ENCODE measurements around the gene RFXANK. TPM values are rescaled to one million over a fixed set of nuclear protein-coding genes. Genes with fewer than 3 reads are reported as not detected.

Gene RFXANK
- total and polyA plus RNA-seq, 9 of the 15 experiments (the other 6 are each of a cell fraction or from before 2014, with no cell fraction given), result 68.6 to 181 (median 150) TPM

DNA sequence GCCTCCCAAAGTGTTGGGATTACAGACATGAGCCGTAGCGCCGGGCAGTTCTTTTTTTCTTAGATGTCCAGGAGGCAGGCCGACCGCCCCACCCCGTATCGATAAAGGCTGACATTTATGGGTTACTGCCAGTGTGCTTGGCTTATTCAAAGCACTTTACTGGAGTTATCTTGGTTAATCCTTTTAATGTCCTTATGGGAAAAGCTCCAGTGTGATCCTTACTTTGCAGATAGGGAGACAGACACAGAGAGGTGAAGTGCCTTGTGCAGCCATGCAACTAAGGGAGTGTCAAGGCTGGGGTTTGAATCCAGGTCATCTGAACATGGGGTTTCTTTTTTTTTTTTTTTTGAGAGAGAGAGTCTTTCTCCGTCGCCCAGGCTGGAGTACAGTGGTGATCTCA, 38.9 kb downstream of the RFXANK start (continued):
- TF ChIP-seq, protein P1, sequence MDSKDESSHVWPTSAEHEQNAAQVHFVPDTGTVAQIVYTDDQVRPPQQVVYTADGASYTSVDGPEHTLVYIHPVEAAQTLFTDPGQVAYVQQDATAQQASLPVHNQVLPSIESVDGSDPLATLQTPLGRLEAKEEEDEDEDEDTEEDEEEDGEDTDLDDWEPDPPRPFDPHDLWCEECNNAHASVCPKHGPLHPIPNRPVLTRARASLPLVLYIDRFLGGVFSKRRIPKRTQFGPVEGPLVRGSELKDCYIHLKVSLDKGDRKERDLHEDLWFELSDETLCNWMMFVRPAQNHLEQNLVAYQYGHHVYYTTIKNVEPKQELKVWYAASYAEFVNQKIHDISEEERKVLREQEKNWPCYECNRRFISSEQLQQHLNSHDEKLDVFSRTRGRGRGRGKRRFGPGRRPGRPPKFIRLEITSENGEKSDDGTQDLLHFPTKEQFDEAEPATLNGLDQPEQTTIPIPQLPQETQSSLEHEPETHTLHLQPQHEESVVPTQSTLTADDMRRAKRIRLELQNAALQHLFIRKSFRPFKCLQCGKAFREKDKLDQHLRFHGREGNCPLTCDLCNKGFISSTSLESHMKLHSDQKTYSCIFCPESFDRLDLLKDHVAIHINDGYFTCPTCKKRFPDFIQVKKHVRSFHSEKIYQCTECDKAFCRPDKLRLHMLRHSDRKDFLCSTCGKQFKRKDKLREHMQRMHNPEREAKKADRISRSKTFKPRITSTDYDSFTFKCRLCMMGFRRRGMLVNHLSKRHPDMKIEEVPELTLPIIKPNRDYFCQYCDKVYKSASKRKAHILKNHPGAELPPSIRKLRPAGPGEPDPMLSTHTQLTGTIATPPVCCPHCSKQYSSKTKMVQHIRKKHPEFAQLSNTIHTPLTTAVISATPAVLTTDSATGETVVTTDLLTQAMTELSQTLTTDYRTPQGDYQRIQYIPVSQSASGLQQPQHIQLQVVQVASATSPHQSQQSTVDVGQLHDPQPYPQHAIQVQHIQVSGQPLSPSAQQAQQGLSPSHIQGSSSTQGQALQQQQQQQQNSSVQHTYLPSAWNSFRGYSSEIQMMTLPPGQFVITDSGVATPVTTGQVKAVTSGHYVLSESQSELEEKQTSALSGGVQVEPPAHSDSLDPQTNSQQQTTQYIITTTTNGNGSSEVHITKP (IDR thresholded peaks at IDR 0.05; ENCODE audit: partially characterized antibody), result no peak
- TF ChIP-seq KDM1A (IDR thresholded peaks at IDR 0.05) (no peak), JUNB (CRISPR knock-in tag; conservative IDR thresholded peaks at IDR 0.05) (no peak), EZH2 (IDR thresholded peaks at IDR 0.05; ENCODE audit: borderline replicate concordance, low read depth, low read length) (no peak), FOSL1 (tag; conservative IDR thresholded peaks at IDR 0.05) (no peak), ARID1B (IDR thresholded peaks at IDR 0.05) (no peak)
- TF ChIP-seq, protein P2, sequence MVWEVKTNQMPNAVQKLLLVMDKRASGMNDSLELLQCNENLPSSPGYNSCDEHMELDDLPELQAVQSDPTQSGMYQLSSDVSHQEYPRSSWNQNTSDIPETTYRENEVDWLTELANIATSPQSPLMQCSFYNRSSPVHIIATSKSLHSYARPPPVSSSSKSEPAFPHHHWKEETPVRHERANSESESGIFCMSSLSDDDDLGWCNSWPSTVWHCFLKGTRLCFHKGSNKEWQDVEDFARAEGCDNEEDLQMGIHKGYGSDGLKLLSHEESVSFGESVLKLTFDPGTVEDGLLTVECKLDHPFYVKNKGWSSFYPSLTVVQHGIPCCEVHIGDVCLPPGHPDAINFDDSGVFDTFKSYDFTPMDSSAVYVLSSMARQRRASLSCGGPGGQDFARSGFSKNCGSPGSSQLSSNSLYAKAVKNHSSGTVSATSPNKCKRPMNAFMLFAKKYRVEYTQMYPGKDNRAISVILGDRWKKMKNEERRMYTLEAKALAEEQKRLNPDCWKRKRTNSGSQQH (CRISPR knock-in tag; IDR thresholded peaks at IDR 0.05), result no peak

All from K562 (cell line).